ENCODE measurements around the gene RND1.
"Not testable (repeated sequence)": the region's sequence is repeated elsewhere in the genome, so short reads cannot be mapped to it uniquely, and the experiment has no call there.

RND1 gene

DNA sequence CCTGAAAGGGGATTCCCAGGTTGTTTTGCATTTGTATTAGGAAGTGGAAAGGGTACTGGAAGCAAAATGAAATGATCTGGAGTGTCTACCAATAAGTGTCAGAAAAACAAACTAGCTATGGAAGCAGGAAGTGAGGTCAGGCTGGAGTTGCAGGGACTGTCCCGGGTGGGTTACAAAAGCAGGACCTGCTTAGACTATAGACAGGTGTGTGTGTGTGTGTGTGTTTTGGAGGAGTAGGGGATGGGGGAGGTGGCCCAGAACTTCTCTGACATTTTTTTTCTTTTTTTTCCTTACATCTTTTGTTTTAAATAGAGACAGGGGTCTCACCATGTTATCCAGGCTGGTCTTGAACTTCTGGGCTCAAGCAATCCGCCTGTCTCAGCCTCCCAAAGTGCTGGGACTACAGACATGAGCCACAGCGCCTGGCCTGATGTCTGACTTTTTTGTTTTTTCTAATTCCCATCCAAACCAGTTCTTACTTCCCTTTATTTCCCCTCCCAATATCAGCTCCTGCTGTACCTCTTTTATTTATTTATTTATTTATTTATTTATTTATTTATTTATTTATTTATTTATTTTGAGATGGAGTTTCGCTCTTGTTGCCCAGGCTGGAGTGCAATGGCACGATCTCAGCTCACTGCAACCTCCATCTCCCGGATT, 512 bp upstream of the RND1 start:
- no peak for DNase-seq

DNA sequence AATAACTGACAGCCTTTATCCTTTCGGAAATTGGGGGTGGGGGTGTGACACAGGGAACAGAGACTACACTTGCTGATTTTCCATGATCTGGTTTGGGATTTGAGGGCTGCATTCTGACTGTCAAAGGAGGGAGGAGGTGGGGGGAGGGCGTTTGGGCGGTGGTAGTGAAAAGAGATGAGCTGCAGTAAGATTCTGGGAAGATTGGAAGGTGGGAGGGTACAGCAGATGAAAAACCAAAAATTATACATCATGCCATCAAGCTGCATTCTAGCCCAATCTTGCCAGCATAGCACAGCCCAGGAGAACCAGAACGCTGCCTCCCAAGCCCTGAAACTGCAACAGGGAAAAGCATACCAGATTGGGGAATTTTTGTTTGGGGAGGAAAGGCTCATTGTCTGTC, 2.4 kb downstream of the RND1 start:
- no peak for DNase-seq

DNA sequence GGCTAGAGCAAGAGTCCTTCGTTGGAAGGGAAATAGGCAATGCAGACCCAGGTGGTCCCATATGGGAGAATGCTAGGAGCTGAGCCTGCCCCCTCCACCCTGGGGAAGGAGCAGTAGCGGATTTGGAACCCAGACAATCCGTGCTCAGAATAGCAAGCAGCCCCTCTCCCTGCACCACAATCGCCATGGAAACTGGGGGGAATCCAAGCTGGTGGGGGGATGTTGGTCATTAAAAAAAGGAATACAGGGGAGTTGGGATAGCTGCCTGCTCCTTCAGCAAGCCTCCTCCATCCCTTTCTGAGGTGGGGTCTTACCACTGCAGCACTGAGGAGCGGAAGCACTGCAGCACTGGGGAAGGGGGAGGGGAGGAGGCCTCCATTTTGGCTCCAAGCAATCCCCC, 2.9 kb downstream of the RND1 start:
- DNase-seq, result no peak

DNA sequence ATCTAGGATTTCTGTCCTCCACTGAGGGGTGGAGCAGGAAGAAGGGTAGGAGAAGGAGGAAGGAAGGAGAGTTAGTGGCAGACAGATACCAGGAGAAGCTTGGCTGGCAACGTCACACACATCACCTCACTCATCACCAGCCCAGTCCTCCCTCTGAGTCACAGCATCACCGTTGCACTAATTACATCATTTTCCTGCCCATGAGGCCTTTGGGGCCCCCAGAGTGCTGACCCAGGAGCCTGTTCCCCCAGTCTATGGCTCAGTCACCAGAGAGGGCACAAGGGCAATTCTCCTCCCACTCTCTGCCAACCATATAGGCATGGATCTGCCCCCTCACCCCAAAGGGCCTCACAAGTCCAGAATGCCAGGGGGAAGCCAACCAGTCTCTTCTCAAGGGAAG, 4.6 kb downstream of the RND1 start:
- DNase-seq, result no peak

DNA sequence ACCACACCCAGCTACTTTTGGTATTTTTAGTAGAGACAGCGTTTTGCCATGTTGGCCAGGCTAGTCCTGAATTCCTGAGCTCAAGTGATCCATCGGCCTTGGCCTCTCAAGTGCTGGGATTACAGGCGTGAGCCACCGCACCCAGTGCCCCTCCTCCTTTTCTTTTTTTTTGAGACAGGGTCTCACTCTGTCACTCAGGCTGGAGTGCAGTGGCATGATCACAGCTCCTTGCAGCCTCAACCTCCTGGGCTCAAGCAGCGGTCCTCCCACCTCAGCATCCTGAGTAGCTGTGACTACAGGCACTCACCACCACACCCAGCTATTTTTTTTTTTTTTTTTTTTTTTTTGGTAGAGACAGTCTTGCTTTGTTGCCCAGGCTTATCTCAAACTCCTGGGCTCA, 5.4 kb downstream of the RND1 start:
- not testable (repeated sequence) for DNase-seq

DNA sequence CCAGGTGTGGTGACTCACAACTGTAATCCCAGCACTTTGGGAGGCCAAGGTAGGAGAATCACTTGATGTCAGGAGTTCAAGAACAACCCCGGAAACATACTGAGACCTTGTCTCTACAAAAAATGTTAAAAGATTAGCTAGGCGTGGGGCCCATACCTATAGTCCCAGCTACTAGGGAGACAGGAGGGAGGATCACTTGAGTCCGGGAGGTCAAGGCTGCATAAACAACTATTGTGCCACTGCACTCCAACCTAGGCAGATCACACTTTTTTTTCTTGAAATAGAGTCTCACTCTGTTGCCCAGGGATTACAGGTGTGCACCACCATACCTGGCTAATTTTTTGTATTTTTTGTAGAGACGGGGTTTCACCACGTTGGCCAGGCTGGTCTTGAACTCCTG, 6.1 kb downstream of the RND1 start:
- no peak for DNase-seq

DNA sequence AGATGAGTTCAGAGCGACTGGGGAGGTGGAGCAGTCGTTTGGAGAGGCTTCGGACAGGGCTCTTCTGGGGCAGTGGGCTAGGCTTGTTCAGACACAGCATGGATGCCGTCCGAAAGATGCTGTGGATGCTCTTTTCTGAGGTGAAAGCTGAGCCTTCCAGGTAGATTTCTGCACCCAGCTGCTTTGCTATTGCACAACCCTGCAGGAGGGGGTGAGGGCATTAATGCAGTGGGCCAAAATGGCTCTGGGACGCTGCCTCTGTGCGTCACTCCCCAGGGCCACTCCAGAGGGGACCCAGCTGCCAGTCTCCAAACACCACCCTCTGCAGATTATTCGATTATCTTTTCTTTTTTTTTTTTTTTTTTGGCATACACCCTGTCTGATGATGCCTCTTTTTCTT, 7.6 kb downstream of the RND1 start:
- no peak for DNase-seq

DNA sequence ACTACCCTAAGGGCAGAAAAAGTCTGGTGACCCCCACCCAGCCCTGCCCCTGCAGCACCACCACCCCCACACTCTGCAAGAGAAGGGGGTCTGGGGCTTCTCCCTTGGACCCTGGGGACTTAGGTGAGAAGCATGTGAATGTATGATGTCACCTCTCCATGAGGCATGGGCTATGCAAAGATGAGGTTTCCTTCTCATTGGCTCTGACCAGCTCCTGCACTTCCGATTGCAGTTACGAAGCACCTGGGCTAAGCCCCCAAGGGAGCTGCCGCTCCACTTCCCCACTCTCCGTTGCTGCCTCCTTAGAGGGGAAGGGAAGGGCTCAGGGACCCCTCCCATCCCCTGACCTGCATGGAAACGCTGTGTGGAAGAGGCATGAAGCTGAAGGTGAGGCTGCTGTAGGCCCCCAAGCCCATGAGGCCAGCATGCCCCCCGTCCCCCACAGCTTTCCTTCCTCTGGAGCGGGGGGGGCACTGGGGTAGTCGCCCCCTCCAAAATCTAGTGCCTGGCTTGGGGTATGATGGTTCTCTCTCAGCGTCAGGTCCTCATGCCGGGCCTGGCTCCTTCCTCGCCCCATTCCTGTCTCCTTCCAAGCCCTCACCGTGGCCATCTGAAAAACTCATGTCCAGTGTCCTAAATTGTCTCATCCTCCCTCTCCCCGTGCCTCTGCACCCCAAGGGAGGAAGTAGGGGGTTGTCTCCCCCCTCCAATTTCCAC, 8.2 kb downstream of the RND1 start:
- peak; percentile 76 for DNase-seq

DNA sequence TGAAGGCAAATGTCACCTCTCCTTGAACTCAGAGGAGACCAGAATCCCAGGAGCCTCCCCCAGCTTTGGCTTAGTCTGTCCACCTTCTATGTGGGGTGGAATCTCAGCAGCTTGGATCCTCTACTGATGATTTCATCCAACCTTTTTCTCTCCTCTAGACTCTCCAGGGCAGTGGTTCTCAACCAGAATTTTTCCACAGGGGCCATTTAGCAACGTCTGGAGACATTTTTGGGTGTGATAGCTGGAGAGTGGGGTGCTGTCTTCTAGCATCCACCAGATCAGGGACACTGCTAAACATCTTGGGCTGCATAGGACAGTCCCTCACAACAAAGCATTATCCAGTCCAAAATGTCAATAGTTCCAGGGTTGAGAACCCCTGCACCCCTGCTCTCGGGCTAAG, 9.3 kb downstream of the RND1 start:
- DNase-seq, result no peak

DNA sequence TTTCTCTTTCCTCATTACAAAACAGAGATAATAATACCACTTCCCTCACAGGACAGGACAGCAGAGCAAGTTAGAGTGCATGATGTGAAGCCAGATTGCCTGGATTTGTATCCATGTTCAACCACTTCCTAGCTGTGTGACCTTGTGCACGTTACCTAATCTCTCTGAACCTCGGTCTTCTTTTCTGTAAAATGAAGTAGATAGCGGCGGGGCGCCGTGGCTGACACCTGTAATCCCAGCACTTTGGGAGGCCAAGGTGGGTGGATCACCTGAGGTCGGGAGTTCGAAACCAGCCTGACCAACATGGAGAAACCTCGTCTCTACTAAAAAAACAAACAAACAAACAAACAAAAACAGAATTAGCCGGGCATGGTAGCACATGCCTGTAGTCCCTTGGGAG, 10.7 kb downstream of the RND1 start:
- DNase-seq, result not testable (repeated sequence)

DNA sequence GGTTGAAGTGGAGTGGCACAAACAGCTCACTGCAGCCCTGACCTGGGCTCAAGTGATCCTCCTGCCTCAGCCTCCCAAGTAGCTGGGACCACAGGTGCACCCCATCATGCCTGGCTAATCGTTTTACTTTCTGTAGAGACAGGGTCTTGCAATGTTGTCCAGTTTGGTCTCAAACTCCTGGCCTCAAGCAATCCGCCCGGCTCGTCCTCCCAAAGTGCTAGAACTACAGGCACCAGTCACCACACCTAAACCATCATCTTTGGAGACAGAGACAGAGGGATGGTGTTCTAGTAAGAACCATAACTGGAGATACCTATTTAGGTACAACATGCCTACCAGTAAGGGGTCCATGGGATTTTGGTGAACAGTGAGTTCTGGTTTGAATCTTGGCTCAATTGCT, 11.2 kb downstream of the RND1 start:
- DNase-seq, result no peak

DNA sequence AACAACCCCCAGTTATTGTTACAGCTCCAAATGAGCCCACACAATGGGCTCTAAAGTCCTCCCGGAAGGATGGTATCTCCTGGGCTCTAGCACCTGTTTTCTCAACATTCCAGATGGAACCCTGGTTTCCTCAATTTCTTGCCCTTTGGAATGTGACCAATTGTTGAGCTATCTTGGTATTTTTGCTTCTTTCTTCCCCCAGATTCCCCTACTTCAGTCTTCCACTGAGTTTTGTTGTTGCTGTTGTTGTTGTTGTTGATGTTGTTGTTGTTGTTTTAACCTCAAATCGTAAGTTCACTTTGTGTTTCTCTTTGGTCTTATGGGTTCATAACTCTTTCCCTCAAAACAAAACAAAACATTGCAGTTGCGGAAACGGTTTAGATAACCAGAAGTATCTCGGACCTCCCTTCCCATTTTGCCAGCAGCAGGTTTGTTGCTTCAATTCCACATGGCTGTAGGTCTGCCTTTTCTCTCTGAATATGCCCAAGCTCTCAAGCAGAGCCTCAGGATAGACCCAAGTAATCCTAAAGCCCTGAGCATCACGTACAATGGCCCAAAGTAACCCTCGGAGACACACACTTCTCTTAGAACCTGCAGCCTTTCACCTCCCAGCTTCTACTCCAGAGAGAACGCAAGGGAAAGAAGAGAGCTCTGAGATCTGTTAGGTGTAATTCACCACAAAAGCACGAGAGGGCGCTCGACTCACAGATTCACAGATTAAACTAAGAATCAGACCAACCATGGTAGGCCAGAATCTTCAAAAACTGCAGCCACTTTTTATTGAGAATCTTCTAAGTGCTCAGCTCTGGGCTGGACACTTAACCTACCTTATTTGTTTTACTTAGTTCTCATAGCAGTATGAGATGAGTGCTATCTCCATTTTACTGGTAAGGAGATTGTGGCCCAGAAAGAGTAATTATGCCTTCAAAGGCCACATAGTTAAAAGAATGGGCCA, 12.7 kb downstream of the RND1 start:
- peak; percentile 88 for DNase-seq

DNA sequence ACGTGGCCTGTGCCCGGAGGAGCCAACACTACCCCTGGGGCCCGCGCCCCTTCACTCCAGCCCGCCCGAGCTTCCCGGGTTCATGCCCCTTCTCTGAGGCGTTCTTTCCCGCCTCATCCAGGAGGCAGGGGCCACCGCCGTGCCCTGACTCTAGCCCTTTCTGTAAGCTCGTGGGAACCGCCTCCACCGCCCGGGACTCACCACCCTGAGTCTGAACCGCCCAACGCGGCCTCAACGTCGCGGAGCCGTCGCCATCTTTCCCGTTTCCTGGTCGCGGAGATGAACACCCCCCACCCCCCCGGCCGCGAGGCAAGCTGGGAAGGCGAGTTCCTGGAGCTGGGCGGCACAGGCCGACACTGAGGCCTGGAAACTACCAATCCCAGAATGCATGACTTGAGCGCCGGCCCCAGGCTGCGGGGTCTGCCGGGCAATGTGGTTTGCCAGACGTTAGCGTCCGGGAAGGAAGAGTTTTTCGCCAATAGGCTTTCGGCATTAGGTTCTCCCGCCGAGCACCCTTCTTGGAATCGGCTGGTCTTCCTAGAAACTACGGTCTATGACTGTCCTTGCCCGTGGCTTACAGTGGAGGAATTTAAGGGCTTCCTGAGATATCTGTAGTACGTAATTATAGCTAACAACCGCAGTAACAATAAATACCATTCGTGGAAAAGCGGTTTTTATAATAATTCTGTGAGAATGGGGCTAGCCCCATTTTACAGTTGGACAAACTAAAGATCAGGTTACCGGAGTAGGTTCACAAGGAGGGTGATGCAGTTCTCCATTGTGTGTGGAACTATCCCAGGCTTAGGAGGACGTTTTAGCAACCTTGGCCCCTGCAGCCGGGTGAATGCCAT, 13.6 kb downstream of the RND1 start, which contains the start of gene DDX23:
TSS of gene DDX23 (minus strand) at position 281 of the 851 bp plus-strand sequence. CDS start 6,381 bp downstream, outside the sequence.
- DNase-seq, result peak; percentile 94

DNA sequence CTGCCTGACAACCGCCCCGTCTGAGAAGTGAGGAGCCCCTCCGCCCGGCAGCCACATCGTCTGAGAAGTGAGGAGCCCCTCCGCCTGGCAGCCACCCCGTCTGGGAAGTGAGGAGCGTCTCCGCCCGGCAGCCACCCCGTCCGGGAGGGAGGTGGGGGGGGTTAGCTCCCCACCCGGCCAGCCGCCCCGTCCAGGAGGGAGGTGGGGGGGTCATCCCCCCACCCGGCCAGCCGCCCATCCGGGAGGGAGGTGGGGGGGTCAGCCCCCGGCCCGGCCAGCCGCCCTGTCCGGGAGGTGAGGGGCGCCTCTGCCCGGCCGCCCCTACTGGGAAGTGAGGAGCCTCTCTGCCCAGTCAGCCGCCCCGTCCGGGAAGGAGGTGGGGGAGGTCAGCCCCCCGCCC, 23.6 kb downstream of the RND1 start:
- DNase-seq, result not testable (repeated sequence)

DNA sequence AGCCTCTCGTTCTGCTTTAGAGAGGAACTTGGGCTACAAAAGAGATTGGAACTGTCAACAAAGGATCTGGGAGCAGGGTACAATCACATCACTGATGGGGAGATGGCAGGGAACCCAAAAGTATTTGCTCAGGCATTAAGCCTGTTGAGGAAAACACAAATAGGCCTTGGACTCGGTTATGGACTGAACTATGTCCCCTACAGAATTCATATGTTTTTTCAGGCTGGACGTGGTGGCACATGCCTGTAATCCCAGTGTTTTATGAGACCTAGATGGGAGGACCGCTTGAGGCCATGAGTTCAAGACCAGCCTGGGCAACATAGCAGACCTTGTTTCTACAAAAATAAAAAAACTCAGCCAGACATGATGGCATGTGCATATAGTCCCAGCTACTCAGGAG, 27.6 kb downstream of the RND1 start:
- DNase-seq, result no peak

DNA sequence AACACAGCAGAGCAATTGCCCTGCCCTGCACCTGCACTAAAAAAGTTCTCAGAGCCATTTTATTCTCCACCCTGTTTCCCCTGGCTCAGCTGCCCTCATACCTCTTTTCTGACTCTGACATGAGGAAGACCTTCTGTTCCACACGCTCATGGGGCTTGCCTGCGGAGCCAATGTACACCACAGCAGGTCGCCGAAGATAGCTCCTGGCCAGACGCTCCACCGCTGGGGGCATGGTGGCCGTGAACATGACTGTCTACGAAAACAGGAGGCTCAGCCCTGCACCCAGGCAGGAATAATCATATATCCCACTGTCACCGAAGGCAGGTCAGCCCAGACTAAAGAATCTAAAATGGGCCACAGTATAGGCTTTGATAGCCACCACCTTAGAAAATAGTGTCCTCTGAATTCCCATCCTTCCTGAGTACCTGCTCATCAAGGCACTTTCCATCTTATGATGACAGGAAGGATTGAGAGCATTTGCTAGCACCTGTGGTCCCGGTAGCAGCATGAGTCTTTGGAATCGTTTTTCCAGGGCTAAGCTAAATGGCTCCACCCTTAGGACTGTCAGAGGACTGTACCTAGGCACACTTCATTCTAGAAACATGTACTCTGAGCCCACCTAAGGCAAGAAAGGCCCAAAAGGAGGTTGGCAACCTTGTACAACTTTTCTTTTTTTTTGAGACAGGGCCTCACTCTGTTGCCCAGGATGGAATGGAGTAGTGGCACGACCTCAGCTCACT, 33.2 kb downstream of the RND1 start:
- DNase-seq, result no peak

DNA sequence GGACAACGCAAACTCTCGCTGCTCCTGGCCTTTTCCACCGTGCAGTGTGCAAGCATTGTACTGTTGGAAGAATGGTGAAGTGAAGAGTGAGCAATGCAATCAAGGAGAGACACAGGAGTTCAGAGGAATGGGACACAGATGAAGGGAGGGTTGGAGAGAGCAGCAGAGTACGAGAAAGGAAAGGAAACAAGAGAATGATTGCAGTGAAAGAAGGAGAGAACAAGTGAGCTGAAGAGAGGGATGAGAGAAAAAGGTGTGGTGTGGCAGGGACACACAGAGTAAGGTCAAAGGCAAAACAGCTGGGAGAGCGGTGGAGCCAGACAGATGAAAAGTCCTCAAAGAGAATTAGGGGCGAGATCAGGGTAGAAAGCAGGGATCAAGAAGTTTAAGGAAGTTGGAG, 34.4 kb downstream of the RND1 start:
- no peak for DNase-seq

DNA sequence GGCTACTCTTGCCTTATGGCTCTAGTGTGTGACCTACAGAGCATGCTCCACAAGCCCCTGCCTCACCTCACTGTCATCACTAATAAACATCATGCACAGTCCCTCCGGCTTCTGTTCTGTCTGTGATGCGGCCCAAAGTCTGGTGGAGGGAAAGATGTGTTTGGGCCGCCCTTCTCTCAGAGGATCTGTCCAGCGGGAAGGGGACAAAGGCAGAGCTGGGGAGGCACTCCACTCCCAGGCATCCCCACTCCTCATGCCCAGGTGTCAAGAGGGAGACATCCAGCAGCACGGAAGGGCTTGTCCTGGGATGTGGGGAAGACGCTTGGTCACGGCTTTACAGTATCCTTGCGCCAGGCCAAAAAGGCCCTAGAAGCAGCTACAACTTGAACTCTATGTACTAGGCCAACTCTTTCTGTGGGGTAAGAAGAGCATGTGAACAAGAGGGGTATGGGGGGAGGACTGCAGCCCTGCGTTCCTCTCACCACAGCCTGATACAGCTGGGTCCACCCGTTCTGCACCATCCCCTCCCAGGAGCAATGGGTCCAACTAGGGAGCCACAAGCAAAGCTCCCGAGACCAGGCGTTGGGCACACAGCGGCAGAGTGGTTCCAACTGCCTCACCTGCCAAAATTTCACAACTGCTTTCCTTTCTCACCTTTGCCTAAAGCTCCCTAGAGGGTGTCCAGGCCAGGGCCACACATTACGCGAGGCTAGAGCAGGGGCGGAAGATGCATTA, 36.7 kb downstream of the RND1 start:
- DNase-seq, result no peak

DNA sequence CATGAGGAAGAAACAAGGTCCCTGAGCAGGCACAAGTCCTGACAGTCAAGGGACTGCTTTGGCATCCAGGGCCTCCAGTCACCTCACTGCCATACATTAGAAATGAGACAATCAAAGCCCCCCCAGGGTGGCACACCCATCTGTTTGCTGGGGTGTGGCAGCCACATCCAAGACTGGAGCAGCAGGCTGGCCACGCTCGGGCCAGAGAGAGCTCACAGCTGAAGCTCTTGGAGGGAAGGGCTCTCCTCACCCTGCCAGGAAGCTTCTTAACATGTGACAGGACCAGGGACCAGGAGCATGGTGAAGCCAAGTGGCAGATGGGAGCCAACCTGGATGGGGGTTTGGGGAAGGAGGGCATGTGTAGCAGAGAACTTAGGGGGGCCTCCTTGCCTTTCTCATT, 37.4 kb downstream of the RND1 start:
- no peak for DNase-seq

DNA sequence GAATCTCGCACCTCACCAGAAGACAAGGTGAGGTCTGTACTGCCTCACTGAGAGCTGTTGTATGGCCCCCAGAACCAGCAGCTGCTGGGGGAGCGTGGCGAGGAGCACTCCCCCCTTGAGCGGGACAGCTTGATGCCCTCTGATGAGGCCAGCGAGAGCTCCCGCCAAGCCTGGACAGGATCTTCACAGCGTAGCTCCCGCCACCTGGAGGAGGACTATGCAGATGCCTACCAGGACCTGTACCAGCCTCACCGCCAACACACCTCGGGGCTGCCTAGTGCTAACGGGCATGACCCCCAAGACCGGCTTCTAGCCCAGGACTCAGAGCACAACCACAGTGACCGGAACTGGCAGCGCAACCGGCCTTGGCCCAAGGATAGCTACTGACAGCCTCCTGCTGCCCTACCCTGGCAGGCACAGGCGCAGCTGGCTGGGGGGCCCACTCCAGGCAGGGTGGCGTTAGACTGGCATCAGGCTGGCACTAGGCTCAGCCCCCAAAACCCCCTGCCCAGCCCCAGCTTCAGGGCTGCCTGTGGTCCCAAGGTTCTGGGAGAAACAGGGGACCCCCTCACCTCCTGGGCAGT, 38.1 kb downstream of the RND1 start:
- DNase-seq, result no peak

DNA sequence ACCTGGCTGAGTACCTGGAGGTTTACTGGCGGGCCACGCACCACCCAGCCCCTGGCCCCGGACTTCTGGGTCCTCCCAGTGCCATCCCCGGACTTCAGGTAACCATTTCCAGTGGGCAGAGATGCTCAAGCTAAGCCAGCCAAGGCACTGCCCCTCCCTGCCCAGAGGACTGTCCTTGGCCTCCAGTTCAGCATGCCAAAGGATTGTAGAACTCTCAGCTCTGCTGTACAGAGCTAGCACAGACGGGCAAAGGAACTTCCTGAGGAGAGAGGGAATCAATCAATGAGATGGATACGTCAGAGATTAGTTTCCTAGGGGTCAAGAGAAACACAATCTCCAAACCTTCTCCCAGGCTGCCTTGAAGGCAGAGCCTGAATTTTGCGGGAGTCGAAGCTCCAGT, 38.6 kb downstream of the RND1 start:
- no peak for DNase-seq

Measured in NCI-H1436 (cell line).